Activated B cell treated with CpG ODN at 0.5 μM for 24 hours (primary cell): Measurements from ENCODE around the gene MICAL3. TPM values are rescaled to one million over a fixed set of nuclear protein-coding genes. Genes with fewer than 3 reads are reported as not detected.

Source experiments
- ATAC-seq: fragments of 200-7000 bp; cut with Tn5 transposase; one replicate; pipeline ENCODE4 v1.10.0; 2021; ENCODE audit warnings: low read depth, mild to moderate bottlenecking, moderate library complexity
- CTCF ChIA-PET: fragments of 350-600 bp; sonication (Branson Sonifier 250); formaldehyde crosslinking; loops from one replicate; lab custom pipeline; 2021; ENCODE audit warnings: antibody characterized with exemption; lab: Charles Lee
- POLR2A ChIA-PET: fragments of 350-600 bp; sonication (Branson Sonifier 250); formaldehyde crosslinking; loops from one replicate; lab custom pipeline; 2021; ENCODE audit warnings: antibody characterized with exemption; lab: Charles Lee
- DNase-seq: peaks from one replicate; pipeline ENCODE4 v3.0.0; 2022
- H3K27ac Mint-ChIP-seq: one replicate; pipeline ENCODE4 v1.8.0; 2020; ENCODE audit warnings: mixed read lengths
- H3K27me3 Mint-ChIP-seq: one replicate; pipeline ENCODE4 v1.8.0; 2021; ENCODE audit warnings: mixed read lengths
- H3K36me3 Mint-ChIP-seq: one replicate; pipeline ENCODE4 v1.8.0; 2021; ENCODE audit warnings: low read depth, mixed read lengths
- H3K4me1 Mint-ChIP-seq: one replicate; pipeline ENCODE4 v1.8.0; 2021; ENCODE audit warnings: mixed read lengths
- H3K4me3 Mint-ChIP-seq: one replicate; pipeline ENCODE4 v1.8.0; 2020; ENCODE audit warnings: mild to moderate bottlenecking, mixed read lengths
- H3K9me3 Mint-ChIP-seq: one replicate; pipeline ENCODE4 v1.8.0; 2020; ENCODE audit warnings: mixed read lengths
- CTCF ChIP-seq: fragments of 200-600 bp; IDR thresholded peaks from one replicate; pipeline ENCODE4 v1.8.0; 2022; ENCODE audit warnings: antibody characterized with exemption, mild to moderate bottlenecking
- intact Hi-C: fragments of 100-400 bp; cut with micrococcal nuclease; formaldehyde crosslinking; loops from one replicate; pipeline ENCODE4 v1.15.1; 2024
- total RNA-seq: library from RNA; stranded (reverse); gene quantifications from 2 replicates; pipeline ENCODE4 v1.2.3, GENCODE V29; 2022

Gene MICAL3
- total RNA-seq, 1 donor from 2014 or later, result 257 TPM

GRCh38 chr22:17832665-17833064 lies 191.7 kb downstream of the MICAL3 start:
- no peaks in the 10 kb centered on the region for H3K9me3 Mint-ChIP-seq
- CTCF ChIA-PET, result interaction anchor here (7.5 kb wide), 1 partner anchor 243 kb away, joined by 159 read pairs; the partner anchor contains the start of gene PEX26
- H3K27me3 Mint-ChIP-seq, result no peaks in the 10 kb centered on the region
- ATAC-seq (no peak), DNase-seq (no peak)
- peaks cover 7% of the 10 kb centered on the region for H3K4me1 Mint-ChIP-seq
- no peak overlapping the region for H3K27ac Mint-ChIP-seq
- H3K36me3 Mint-ChIP-seq, result peaks cover 84% of the 10 kb centered on the region
- POLR2A ChIA-PET, result no interaction called here
- no peak for TF ChIP-seq CTCF
- intact Hi-C loops, result loop anchor here (10.0 kb wide), 1 partner anchor 278 kb away; no protein-coding TSS in a partner anchor
- no peak overlapping the region for H3K4me3 Mint-ChIP-seq

DNA sequence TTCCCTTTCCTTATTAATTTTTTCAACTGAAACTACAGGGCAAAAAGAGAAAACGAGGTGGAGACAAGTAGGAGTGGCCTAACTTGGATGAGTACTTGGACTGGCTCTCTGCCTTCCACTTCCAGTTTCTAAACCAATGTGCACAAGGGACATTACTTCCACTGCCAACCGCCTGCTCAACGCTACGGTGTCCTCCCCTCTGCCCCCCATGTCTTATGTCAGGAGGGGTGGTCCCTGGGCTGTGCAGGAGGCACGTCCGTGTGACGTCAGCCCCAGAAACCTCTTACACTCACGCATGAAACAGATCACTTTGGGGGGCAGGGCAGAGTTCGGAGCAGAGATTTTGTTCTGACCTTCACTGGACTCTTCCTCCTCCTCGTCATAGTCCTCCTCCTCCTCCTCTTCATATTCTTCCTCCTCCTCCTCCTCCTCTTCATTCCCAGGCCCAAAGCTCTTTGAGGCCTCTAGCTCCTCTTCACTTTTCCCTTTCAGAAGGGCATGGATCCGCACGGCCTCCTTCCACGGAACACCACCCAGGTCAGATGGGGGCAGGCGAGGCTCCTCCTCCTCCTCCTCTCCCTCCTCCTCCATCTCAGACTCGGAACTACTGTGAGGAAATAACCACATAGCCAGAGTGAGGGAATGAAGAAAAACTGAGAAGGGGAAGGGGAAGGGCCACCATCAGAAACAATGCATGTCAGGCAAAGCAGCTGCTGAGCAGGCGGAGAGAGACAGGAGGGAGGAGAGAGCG lies 192.7 kb downstream of the MICAL3 start:
- Mint-ChIP-seq H3K9me3 (no peaks in the 10 kb centered on the region), H3K27me3 (no peaks in the 10 kb centered on the region), H3K36me3 (peaks cover 84% of the 10 kb centered on the region), H3K4me3 (no peak overlapping the region), H3K4me1 (peaks cover 7% of the 10 kb centered on the region), H3K27ac (peak overlapping the region; percentile 50)
- no peak for DNase-seq
- ATAC-seq, result no peak
- TF ChIP-seq CTCF, result no peak
- CTCF ChIA-PET, result interaction anchor here (3.8 to 7.5 kb wide), 2 partner anchors 89 to 244 kb away, joined by 45 to 159 read pairs; partner anchors contain the start of gene PEX26
- intact Hi-C loops, result loop anchor here (10.0 kb wide), 1 partner anchor 277 kb away; no protein-coding TSS in a partner anchor
- POLR2A ChIA-PET, result no interaction called here

DNA sequence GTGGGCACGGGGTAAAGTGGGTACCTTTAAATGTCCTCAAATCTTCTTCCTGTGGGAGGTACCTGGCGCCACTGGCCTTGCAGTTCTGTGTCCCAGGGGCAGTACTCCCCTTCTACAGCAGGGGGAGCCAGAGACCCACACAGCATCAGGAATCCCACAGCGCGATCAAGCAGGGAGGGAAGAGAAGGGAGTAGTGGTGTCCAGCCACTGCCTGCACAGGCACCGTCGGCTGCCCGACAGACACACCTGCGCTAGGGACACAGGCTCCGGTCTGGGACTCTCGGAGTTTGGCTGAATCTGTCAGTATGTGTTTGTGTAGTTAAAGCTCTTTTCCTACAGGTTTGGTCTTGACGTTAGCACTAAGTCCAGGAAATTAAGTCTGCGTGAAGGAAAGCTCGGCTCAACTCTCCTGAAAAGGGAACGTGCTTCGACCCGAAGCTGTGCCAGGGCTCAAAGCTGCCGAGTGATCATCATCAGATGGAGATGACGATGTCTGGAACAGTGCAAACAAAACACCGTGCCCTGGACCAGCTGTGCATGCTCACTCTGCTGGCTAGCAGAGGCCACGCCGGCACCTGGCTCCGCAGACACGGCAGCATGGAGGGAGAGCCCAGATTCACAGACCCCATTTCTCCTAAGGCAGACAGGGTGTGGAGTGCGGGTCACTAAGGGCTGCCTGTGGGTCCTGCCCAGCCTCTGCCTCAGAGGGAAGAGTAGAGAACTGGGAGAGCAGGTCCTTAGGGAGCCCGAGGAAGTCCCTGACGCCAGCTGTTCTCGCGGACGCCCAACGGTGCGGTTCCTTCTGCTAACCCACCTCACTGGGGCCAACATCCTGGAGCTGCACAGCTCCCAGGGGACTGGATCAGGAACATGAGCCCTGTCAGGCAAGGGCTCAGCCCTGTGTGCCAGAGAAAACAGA lies 194.1 kb downstream of the MICAL3 start:
- ChIA-PET CTCF (interaction anchor here (0.7 to 7.5 kb wide), 25 partner anchors 10 to 272 kb away, joined by 3 to 159 read pairs (median 4); partner anchors contain the start of genes MICAL3 and PEX26), POLR2A (interaction anchor here (0.6 to 1.7 kb wide), 4 partner anchors 212 to 247 kb away, joined by 3 to 11 read pairs (median 4); partner anchors contain the start of gene PEX26)
- no peak overlapping the region for H3K4me3 Mint-ChIP-seq
- ATAC-seq (peak; percentile 98), DNase-seq (peak; percentile 75)
- H3K27me3 Mint-ChIP-seq, result no peaks in the 10 kb centered on the region
- intact Hi-C loops, result loop anchor here (1.0 to 10.0 kb wide), 4 partner anchors 88 to 276 kb away; partner anchors contain the start of gene MICAL3
- peak; percentile 97 for TF ChIP-seq CTCF
- no peaks in the 10 kb centered on the region for H3K9me3 Mint-ChIP-seq
- H3K4me1 Mint-ChIP-seq, result peaks cover 7% of the 10 kb centered on the region
- peaks cover 86% of the 10 kb centered on the region for H3K36me3 Mint-ChIP-seq
- peak overlapping the region; percentile 27 for H3K27ac Mint-ChIP-seq

GRCh38 chr22:17829695-17830042 lies 194.7 kb downstream of the MICAL3 start:
- H3K9me3 Mint-ChIP-seq, result no peaks in the 10 kb centered on the region
- intact Hi-C loops, result loop anchor here (1.0 to 10.0 kb wide), 4 partner anchors 87 to 275 kb away; partner anchors contain the start of gene MICAL3

More at GRCh38 chr22:17829695-17830042, 194.7 kb downstream of the MICAL3 start:
- DNase-seq (no peak), ATAC-seq (no peak)
- Mint-ChIP-seq H3K4me1 (peaks cover 7% of the 10 kb centered on the region), H3K27ac (peak overlapping the region; percentile 27), H3K4me3 (no peak overlapping the region), H3K27me3 (no peaks in the 10 kb centered on the region), H3K36me3 (peaks cover 87% of the 10 kb centered on the region)
- TF ChIP-seq CTCF, result no peak
- CTCF ChIA-PET, result interaction anchor here (0.7 to 7.5 kb wide), 17 partner anchors 26 to 253 kb away, joined by 3 to 159 read pairs (median 6); partner anchors contain the start of genes MICAL3 and PEX26
- POLR2A ChIA-PET, result interaction anchor here (0.7 to 1.7 kb wide), 3 partner anchors 49 to 246 kb away, joined by 3 to 11 read pairs (median 3); no protein-coding TSS in a partner anchor
